ENCODE measurements around the gene FBXO4.

DNA sequence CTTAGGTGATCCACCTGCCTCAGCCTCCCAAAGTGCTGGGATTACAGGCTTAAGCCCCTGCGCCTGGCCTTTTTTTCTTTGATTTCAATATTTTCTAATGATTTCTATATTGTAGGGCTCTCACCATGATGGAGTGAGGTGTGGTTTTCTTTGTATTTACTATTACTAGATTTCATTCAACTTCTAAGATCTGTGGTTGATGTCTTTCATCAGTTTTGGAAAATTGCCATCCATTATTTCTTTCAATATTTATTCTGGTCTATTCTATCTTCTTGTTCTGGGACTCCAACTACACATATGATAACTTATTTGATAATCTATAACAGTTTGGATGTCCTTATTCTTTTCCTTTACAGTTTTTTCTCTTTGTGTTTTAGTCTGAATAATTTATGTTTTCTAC, 31.9 kb downstream of the FBXO4 start:
- TF ChIP-seq, protein P1, sequence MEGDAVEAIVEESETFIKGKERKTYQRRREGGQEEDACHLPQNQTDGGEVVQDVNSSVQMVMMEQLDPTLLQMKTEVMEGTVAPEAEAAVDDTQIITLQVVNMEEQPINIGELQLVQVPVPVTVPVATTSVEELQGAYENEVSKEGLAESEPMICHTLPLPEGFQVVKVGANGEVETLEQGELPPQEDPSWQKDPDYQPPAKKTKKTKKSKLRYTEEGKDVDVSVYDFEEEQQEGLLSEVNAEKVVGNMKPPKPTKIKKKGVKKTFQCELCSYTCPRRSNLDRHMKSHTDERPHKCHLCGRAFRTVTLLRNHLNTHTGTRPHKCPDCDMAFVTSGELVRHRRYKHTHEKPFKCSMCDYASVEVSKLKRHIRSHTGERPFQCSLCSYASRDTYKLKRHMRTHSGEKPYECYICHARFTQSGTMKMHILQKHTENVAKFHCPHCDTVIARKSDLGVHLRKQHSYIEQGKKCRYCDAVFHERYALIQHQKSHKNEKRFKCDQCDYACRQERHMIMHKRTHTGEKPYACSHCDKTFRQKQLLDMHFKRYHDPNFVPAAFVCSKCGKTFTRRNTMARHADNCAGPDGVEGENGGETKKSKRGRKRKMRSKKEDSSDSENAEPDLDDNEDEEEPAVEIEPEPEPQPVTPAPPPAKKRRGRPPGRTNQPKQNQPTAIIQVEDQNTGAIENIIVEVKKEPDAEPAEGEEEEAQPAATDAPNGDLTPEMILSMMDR (conservative IDR thresholded peaks at IDR 0.05) = no peak
- TF ChIP-seq EZH2 (IDR thresholded peaks at IDR 0.05; ENCODE audit: low read depth) = no peak
